ENCODE measurements around the gene CHKA. TPM values are rescaled to one million over a fixed set of nuclear protein-coding genes. Genes with fewer than 3 reads are reported as not detected.

Gene CHKA
- total RNA-seq, 1 donor, result 10.8 TPM

DNA sequence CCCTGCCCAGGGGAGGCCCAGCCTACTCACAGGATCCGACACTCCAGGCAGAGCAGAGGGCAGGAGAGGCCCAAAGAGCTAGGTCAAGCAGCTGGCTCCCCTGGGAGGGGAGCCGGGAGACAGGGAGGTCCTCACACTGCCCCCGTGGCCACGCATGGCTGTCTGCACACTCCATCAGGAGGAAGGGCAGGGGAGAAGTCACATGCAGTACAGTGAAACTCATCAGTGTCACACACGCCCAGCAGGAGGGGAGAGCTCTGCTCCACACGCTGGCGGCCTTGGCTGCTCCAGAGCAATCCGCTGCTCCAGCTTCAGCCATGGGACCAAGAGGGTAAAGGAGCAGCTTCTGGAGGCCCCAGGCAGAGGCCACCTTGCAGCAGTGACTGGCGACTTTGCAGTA lies 68.1 kb downstream of the CHKA start:
- TF ChIP-seq, protein P1, sequence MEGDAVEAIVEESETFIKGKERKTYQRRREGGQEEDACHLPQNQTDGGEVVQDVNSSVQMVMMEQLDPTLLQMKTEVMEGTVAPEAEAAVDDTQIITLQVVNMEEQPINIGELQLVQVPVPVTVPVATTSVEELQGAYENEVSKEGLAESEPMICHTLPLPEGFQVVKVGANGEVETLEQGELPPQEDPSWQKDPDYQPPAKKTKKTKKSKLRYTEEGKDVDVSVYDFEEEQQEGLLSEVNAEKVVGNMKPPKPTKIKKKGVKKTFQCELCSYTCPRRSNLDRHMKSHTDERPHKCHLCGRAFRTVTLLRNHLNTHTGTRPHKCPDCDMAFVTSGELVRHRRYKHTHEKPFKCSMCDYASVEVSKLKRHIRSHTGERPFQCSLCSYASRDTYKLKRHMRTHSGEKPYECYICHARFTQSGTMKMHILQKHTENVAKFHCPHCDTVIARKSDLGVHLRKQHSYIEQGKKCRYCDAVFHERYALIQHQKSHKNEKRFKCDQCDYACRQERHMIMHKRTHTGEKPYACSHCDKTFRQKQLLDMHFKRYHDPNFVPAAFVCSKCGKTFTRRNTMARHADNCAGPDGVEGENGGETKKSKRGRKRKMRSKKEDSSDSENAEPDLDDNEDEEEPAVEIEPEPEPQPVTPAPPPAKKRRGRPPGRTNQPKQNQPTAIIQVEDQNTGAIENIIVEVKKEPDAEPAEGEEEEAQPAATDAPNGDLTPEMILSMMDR (IDR thresholded peaks at IDR 0.05; ENCODE audit: insufficient read depth, low read depth, low read length), result no peak
- no peak overlapping the region for H3K4me3 ChIP-seq (ENCODE audit: low read depth, low read length)
- DNase-seq (ENCODE audit: low read depth), result no peak

DNA sequence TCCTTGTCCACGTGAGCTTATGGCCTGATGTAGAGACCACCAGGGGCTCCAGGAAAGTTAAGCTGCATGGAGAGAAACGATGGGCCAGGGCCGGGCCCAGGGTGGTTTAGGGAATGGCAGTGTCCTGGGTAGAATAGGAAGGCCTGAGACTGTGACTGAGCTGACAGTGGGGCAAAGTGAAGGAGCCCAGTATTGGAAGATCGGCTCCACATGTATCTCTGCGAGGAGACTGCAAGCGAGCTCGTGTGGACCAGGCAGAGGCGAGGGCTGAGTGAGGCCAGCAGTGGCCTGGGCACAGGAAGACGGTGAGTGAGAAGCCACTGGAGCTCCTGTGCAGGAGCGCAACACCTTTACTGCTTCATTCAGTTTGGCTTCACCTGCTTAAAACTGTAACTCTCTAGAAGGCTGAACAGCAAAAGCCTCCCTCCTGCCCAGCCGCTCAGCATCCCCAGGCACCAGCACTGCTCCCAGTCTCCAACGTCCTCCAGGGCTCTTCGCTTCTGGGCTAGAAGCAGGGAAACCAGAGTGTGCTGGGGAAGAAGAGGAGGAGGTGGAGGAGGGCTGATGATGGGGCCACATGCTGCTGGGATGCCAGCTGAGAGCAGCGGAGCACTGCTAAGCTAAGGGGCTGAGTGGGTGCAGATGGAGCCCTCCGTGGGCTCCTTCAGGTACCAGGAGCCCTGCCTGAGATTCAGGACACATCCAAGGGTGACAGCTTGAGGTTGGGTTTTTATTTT lies 68.9 kb downstream of the CHKA start:
- TF ChIP-seq, protein P1 (IDR thresholded peaks at IDR 0.05; ENCODE audit: insufficient read depth, low read depth, low read length), result no peak
- DNase-seq (ENCODE audit: low read depth), result no peak
- no peak overlapping the region for H3K4me3 ChIP-seq (ENCODE audit: low read depth, low read length)

DNA sequence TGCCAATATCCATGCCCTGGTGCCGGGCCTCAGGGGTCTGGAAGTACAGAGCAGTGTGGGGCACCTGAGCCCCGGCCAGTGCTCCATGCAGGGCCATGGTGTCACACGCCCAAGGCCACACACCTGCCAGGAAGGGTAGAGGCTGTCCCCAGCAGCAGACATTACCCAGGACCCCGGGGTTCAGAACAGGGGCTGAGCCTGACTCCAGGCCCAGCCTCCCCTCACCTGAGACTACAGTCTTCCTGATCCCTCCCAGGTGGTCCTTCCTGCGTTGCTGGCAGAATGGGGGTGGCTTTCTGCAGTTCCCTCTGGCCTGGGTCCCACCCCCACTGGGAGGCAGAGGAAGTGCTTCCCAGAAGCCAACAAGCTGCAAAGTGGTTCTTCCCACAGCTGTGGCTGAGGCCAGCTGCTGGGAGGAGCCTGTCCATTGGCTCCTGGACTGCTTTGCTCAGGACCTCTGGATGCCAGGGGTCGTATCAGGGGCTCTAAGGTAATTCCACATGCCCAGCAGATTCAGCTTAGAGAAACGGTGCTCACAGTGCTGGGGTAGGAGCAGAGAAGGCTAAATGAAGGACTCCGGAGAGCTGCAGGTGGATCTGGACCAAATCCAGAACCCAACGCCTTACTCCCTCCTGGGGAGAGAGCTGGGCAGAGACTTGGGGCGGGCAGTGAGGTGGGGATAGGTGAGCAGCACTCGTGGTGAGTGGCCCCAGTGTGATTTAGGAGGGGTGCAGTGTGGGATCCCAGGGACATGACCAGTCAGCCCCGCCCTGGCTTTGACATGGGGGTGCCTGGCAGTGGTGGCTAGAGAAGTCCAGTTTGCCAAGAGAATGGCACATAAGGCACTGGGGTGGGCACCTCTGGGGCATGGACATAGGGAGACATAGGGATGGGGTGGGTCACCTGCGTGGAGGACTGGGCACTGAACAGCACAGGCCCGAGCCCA lies 69.7 kb downstream of the CHKA start:
- no peak for DNase-seq (ENCODE audit: low read depth)
- TF ChIP-seq, protein P1 (IDR thresholded peaks at IDR 0.05; ENCODE audit: insufficient read depth, low read depth, low read length), result no peak
- H3K4me3 ChIP-seq (ENCODE audit: low read depth, low read length), result no peak overlapping the region

DNA sequence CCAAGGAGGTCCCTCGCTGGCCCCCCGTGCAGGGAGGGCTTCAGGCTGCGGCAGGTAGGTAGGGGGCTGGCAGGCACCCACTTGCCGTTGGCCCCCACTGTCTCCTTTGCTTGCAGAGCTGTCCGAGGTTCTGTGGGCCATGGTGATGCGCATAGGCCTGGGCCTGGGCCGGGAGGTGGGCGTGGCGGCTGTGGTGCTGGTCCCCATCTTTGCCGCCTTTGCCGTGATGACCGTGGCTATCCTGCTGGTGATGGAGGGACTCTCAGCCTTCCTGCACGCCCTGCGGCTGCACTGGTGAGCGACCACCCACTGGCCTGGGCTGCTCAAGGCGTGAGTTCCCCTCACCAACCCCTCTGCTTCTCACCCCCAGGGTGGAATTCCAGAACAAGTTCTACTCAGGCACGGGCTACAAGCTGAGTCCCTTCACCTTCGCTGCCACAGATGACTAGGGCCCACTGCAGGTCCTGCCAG lies 70.8 kb downstream of the CHKA start:
- no peak for DNase-seq (ENCODE audit: low read depth)
- no peak overlapping the region for H3K4me3 ChIP-seq (ENCODE audit: low read depth, low read length)
- TF ChIP-seq, protein P1 (IDR thresholded peaks at IDR 0.05; ENCODE audit: insufficient read depth, low read depth, low read length), result no peak

DNA sequence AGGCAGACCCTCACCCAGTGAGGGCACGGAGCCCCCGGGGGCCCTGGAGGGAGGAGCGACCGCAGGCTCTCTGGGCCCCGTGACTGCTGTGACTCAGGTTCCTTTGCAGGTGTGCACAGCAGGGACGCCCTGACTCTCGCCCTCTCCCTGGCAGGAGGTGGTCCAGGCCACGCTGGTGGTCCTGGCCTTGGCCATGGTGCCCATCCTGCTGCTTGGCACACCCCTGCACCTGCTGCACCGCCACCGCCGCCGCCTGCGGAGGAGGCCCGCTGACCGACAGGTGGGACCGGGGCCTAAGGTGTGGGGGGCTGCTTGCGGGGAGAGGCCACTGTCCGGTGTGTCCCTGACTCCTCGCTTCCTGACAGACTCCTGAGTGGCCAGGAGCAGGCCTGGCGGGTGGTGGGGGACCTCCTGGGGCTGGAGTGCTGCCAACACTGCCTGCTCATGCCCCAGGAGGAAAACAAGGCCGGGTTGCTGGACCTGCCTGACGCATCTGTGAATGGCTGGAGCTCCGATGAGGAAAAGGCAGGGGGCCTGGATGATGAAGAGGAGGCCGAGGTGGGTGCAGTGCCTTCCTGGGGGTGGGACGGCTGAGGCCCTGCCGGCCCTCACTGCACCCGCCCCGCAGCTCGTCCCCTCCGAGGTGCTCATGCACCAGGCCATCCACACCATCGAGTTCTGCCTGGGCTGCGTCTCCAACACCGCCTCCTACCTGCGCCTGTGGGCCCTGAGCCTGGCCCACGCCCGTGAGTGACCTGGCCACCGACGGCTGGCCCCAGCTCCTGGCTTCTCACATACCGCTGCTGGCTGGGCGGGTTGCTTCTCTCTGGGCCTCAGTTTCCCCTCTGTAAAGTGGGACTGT lies 71.4 kb downstream of the CHKA start:
- no peak overlapping the region for H3K4me3 ChIP-seq (ENCODE audit: low read depth, low read length)
- TF ChIP-seq, protein P1 (IDR thresholded peaks at IDR 0.05; ENCODE audit: insufficient read depth, low read depth, low read length), result no peak
- no peak for DNase-seq (ENCODE audit: low read depth)
